ENCODE results near the gene DIS3L2. TPM values are rescaled to one million over a fixed set of nuclear protein-coding genes. Genes with fewer than 3 reads are reported as not detected.

DIS3L2 gene
- total RNA-seq, 2 donors from 2014 or later, result 38.8 to 76.0 TPM

DNA sequence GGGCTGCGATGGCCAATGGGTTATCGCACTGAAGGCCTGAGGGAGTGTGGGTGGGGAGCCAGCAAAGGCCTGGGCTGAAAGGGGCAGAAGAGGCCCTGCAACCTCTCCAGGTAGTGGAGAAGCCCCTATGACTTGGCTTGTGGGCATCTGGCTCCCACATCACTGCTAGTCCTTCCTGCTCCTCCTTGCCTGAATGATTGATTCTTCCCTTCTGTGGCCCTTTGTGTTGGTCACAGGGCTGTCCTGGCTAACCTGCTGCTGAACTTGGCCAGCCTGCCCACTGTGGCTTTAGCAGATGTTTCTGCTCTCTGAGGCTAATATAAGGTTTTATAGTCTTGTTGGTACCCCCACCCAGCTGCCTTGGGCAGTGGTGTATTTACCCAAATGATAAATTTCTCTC, 280.8 kb downstream of the DIS3L2 start:
- Mint-ChIP-seq H3K4me3 (no peak overlapping the region), H3K27me3 (no peaks in the 10 kb centered on the region), H3K9me3 (no peaks in the 10 kb centered on the region), H3K36me3 (peaks cover 5% of the 10 kb centered on the region), H3K27ac (no peak overlapping the region), H3K4me1 (ENCODE audit: low read depth in 2 of 2) (peaks cover 4 to 8% of the 10 kb centered on the region in 2 donors)
- ATAC-seq (no peak), DNase-seq (ENCODE audit: low spot score) (no peak)

- no peaks in the 10 kb centered on the region for H3K27me3 Mint-ChIP-seq
- H3K4me3 Mint-ChIP-seq, result no peak overlapping the region
- DNase-seq (ENCODE audit: low spot score), result no peak
- H3K36me3 Mint-ChIP-seq, result peaks cover 6% of the 10 kb centered on the region
- H3K9me3 Mint-ChIP-seq, result no peaks in the 10 kb centered on the region
- H3K4me1 Mint-ChIP-seq (ENCODE audit: low read depth in 2 of 2), result peaks cover under 1 to 2% of the 10 kb centered on the region in 2 donors
- ATAC-seq, result no peak
- H3K27ac Mint-ChIP-seq, result no peak overlapping the region
Observed at GRCh38 chr2:232245111-232245510, 283.6 kb downstream of the DIS3L2 start.

- Mint-ChIP-seq H3K27ac (no peak overlapping the region), H3K36me3 (peaks cover 6% of the 10 kb centered on the region), H3K4me3 (no peak overlapping the region), H3K4me1 (ENCODE audit: low read depth in 2 of 2) (no peaks in the 10 kb centered on the region), H3K27me3 (no peaks in the 10 kb centered on the region), H3K9me3 (no peaks in the 10 kb centered on the region)
- no peak for DNase-seq (ENCODE audit: low spot score)
- no peak for ATAC-seq
Observed at GRCh38 chr2:232246245-232246644, 284.7 kb downstream of the DIS3L2 start.

DNA sequence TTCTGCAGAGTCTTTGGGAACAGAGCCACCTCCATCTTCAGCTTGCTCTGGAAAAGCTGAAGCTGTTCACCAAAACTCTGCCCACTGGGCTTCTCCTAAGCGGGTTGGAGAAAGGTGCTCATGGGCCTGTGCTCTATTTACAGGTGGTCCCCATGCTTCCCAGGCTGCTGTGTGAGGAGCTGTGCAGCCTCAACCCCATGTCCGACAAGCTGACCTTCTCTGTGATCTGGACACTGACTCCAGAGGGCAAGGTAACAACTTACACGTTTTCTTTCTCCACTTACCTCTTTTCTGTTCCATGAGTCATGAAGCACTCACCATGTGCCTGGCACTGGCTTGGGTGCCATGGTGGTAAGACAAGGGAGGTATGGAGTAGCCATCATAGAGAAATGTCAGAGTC, 287.6 kb downstream of the DIS3L2 start:
- no peak overlapping the region for H3K27ac Mint-ChIP-seq
- H3K36me3 Mint-ChIP-seq, result peaks cover 10% of the 10 kb centered on the region
- ATAC-seq (no peak), DNase-seq (ENCODE audit: low spot score) (no peak)
- no peaks in the 10 kb centered on the region for H3K9me3 Mint-ChIP-seq
- no peaks in the 10 kb centered on the region for H3K4me1 Mint-ChIP-seq (ENCODE audit: low read depth in 2 of 2)
- H3K27me3 Mint-ChIP-seq, result no peaks in the 10 kb centered on the region
- no peak overlapping the region for H3K4me3 Mint-ChIP-seq

- no peak for ATAC-seq
- peak overlapping the region in 1 of 2 donors; percentile 11 for H3K27ac Mint-ChIP-seq
- H3K36me3 Mint-ChIP-seq, result peaks cover 10% of the 10 kb centered on the region
- H3K9me3 Mint-ChIP-seq, result no peaks in the 10 kb centered on the region
- H3K4me3 Mint-ChIP-seq, result no peak overlapping the region
- no peaks in the 10 kb centered on the region for H3K27me3 Mint-ChIP-seq
- no peaks in the 10 kb centered on the region for H3K4me1 Mint-ChIP-seq (ENCODE audit: low read depth in 2 of 2)
- DNase-seq (ENCODE audit: low spot score), result no peak
Observed at GRCh38 chr2:232250246-232251175, 289.0 kb downstream of the DIS3L2 start.

DNA sequence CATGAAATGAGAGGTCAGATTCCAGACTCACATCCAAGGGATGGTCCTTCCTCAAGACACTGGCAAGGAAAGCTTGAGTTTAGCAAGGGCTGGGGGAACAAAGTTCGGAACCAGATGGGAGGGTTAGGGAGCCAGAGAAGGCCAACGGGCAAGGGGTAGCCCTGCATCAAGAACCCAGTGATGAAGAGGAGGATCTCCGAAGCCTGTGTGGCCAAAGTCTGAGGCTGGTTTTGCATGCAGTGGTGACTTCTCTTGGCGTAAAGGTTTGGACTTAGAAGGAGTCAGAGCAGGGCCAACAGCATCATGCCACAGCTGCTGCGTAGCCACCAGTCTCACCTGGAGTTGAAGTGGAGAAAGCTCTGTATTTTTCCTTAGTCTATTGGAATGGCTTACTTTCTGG, 293.5 kb downstream of the DIS3L2 start:
- ATAC-seq (no peak), DNase-seq (ENCODE audit: low spot score) (no peak)
- Mint-ChIP-seq H3K9me3 (no peaks in the 10 kb centered on the region), H3K27ac (peak overlapping the region in 1 of 2 donors; percentile 53), H3K4me3 (no peak overlapping the region), H3K4me1 (ENCODE audit: low read depth in 2 of 2) (no peaks in the 10 kb centered on the region), H3K36me3 (peaks cover 4% of the 10 kb centered on the region), H3K27me3 (no peaks in the 10 kb centered on the region)

DNA sequence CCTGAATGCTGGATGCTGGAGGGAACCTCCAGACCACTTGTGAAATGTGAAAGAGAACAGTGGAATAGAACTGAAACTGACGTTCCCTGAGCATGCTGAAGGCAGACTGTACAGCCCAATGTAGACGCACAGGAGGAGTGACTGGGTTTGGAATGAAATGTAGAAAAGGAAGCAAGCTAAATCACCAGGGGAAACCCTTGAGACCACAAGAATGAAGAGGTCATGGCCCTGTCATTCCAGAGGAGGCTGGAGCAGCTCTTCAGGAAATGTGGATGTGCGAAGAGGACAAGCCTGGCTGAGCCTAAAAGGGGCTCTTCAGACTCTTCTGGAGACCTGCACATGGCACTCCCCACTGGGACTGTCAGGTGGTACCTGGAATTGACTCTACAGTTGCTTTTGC, 298.6 kb downstream of the DIS3L2 start:
- Mint-ChIP-seq H3K4me1 (ENCODE audit: low read depth in 2 of 2) (no peaks in the 10 kb centered on the region), H3K27ac (no peak overlapping the region), H3K4me3 (no peak overlapping the region), H3K27me3 (no peaks in the 10 kb centered on the region), H3K9me3 (no peaks in the 10 kb centered on the region), H3K36me3 (no peaks in the 10 kb centered on the region)
- DNase-seq (ENCODE audit: low spot score), result no peak
- ATAC-seq, result no peak

DNA sequence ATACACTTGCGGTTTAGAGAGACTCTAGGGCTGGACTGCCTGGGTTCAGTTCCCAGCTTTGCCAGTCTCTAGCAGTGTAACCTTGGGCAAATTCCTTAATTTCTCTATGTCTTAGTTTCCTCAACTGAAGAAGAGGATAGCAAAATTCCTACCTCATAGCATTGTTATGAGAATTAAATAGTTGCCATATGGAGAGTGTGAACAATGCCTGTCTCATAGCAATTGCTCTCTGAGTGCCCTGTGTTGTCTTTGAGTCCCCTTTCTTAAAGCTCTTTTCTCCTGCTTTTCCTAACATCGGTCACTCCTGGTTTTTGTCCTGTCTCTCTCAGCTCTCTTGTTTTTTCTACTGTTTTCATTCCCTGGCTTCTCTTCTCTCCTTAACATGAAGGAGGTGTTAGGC, 300.3 kb downstream of the DIS3L2 start:
- Mint-ChIP-seq H3K36me3 (no peaks in the 10 kb centered on the region), H3K4me1 (ENCODE audit: low read depth in 2 of 2) (no peaks in the 10 kb centered on the region), H3K27me3 (no peaks in the 10 kb centered on the region), H3K9me3 (no peaks in the 10 kb centered on the region), H3K4me3 (no peak overlapping the region), H3K27ac (no peak overlapping the region)
- no peak for ATAC-seq
- no peak for DNase-seq (ENCODE audit: low spot score)

GRCh38 chr2:232263295-232263694, 301.8 kb downstream of the DIS3L2 start:
- H3K4me3 Mint-ChIP-seq, result no peak overlapping the region
- no peaks in the 10 kb centered on the region for H3K27me3 Mint-ChIP-seq
- DNase-seq (ENCODE audit: low spot score) (no peak), ATAC-seq (no peak)
- H3K27ac Mint-ChIP-seq, result no peak overlapping the region
- no peaks in the 10 kb centered on the region for H3K9me3 Mint-ChIP-seq
- H3K36me3 Mint-ChIP-seq, result no peaks in the 10 kb centered on the region
- no peaks in the 10 kb centered on the region for H3K4me1 Mint-ChIP-seq (ENCODE audit: low read depth in 2 of 2)

DNA sequence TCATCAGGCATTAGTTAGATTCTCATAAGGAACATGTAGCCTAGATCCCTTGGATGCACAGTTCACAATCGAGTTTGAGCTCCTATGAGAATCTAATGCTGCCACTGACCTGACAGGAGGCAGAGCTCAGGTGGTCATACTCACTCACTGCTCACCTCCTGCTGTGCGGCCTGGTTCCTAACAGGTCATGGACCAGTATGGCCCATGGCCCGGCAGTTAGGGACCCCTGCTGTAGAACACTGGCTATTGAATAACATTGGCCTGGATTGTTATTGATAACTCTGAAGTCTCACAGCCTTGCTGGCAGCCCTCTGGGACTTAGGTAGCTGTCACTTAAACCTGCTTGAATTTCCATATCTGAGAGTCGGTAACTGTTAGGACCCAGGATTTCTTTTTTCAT, 302.6 kb downstream of the DIS3L2 start:
- no peak for ATAC-seq
- no peaks in the 10 kb centered on the region for H3K4me1 Mint-ChIP-seq (ENCODE audit: low read depth in 2 of 2)
- no peaks in the 10 kb centered on the region for H3K27me3 Mint-ChIP-seq
- H3K36me3 Mint-ChIP-seq, result no peaks in the 10 kb centered on the region
- H3K27ac Mint-ChIP-seq, result no peak overlapping the region
- H3K9me3 Mint-ChIP-seq, result no peaks in the 10 kb centered on the region
- DNase-seq (ENCODE audit: low spot score), result no peak
- H3K4me3 Mint-ChIP-seq, result no peak overlapping the region

- Mint-ChIP-seq H3K36me3 (no peaks in the 10 kb centered on the region), H3K27ac (no peak overlapping the region), H3K27me3 (no peaks in the 10 kb centered on the region), H3K9me3 (no peaks in the 10 kb centered on the region), H3K4me1 (ENCODE audit: low read depth in 2 of 2) (no peaks in the 10 kb centered on the region), H3K4me3 (no peak overlapping the region)
- ATAC-seq, result no peak
- no peak for DNase-seq (ENCODE audit: low spot score)
Observed at GRCh38 chr2:232265329-232265728, 303.8 kb downstream of the DIS3L2 start.

DNA sequence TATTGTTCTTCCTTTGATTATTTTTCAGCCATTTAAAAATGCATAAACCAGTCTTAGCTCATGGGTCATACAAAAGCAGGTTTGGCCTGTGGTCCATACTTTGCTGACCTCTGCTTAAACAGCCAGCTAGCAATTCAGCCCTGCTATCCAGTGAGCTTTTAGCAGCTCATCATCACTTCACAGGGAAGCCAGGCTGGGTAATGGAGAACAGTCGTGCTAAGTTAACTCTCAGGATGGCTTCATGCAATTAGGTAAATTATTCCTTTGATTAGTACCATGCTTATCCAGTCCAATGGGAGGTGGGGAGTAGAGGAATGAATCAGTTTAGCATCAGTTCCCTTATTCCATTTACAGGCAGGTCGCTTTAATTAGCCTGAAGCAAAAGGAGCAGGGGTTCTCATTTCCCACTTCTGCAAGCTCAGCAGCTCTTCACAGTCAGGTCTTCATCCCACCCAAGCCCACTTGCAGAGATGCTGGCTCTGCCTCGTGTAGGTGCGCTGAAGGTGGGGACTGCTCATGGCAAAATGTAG, 307.2 kb downstream of the DIS3L2 start:
- no peaks in the 10 kb centered on the region for H3K36me3 Mint-ChIP-seq
- no peaks in the 10 kb centered on the region for H3K27me3 Mint-ChIP-seq
- ATAC-seq (no peak), DNase-seq (ENCODE audit: low spot score) (no peak)
- no peaks in the 10 kb centered on the region for H3K9me3 Mint-ChIP-seq
- no peak overlapping the region for H3K4me3 Mint-ChIP-seq
- H3K27ac Mint-ChIP-seq, result no peak overlapping the region
- H3K4me1 Mint-ChIP-seq (ENCODE audit: low read depth in 2 of 2), result no peaks in the 10 kb centered on the region

DNA sequence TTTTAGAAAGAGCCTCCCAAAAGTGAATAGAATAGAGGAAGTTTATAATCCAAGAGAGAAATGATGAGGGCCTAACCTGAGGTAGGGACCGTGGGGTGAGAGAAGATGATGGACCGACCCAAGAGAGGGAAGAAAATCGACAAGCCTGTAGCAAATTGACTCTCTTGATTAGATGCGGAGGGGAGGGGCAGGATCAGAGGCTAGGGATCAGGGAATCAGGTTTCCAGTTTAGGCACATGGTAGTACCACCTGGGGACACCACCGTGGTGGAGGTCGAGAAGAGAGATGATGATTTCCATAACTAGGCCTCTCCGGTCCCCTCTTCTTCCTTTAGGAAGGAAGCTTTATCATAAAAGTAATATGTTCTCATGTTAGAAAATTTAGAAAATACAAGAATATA, 308.4 kb downstream of the DIS3L2 start:
- ATAC-seq, result no peak
- no peak for DNase-seq (ENCODE audit: low spot score)
- no peaks in the 10 kb centered on the region for H3K9me3 Mint-ChIP-seq
- no peak overlapping the region for H3K27ac Mint-ChIP-seq
- no peak overlapping the region for H3K4me3 Mint-ChIP-seq
- H3K36me3 Mint-ChIP-seq, result no peaks in the 10 kb centered on the region
- no peaks in the 10 kb centered on the region for H3K4me1 Mint-ChIP-seq (ENCODE audit: low read depth in 2 of 2)
- no peaks in the 10 kb centered on the region for H3K27me3 Mint-ChIP-seq

- Mint-ChIP-seq H3K9me3 (no peaks in the 10 kb centered on the region), H3K4me1 (ENCODE audit: low read depth in 2 of 2) (peaks cover 0 to 4% of the 10 kb centered on the region in 2 donors), H3K4me3 (no peak overlapping the region), H3K36me3 (peaks cover 6% of the 10 kb centered on the region), H3K27ac (no peak overlapping the region), H3K27me3 (no peaks in the 10 kb centered on the region)
- ATAC-seq (no peak), DNase-seq (ENCODE audit: low spot score) (no peak)
Observed at GRCh38 chr2:232273903-232274643, 312.6 kb downstream of the DIS3L2 start.

All from natural killer cell treated with Interleukin-12 subunit alpha and Interleukin-12 subunit beta and Interleukin-15 and Interleukin-18, amount 100 ng/mL, for 72 hours (primary cell).